GM21576 (cell line): ENCODE data around the gene CTAG1B.
"Not testable (repeated sequence)": the region's sequence is repeated elsewhere in the genome, so short reads cannot be mapped to it uniquely, and the experiment has no call there.

ENCODE experiments used
- ATAC-seq: cut with Tn5 transposase; IDR thresholded peaks from one replicate; pipeline ENCODE4 v1.9.1; 2021; ENCODE audit warnings: mild to moderate bottlenecking, moderate library complexity; ENCODE audit not compliant: unreplicated experiment

Gene CTAG1B

GRCh38 chrX:154628960-154629359 is 9.9 kb upstream of the CTAG1B start:
- ATAC-seq, result not testable (repeated sequence)

DNA sequence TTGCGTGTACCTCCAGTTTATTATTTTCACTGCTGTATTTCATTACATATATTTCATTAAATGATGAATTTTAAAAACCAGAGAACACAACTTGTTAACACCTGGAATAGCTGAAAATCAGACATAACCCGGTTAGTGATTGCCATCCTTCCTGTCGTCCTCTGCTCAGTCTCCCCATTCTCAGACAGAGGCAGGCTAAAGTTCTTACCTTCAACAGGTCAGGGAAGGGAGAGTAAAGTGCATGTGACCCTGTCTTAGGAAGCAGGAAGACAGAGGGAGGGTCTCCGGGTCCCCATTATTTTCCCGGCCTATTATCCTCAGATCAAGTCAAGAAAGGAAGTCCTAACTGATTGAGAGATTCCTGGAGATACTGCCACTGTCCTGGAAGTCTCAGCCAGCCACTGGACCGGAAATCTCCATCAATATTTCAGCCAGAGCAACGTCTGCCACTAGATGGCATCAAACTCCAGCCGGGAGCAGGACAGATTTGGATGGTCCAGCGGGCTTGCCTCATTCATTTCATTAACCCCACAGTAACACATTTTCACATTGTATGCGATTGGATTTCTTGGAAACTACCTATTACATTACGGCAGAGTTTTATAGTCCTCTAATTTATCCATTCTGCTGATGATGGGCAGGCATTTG is 1.8 kb upstream of the CTAG1B start:
- ATAC-seq, result not testable (repeated sequence)

- ATAC-seq, result not testable (repeated sequence)
These were observed 5.5 kb downstream of the CTAG1B start for GRCh38 chrX:154613586-154613985.

DNA sequence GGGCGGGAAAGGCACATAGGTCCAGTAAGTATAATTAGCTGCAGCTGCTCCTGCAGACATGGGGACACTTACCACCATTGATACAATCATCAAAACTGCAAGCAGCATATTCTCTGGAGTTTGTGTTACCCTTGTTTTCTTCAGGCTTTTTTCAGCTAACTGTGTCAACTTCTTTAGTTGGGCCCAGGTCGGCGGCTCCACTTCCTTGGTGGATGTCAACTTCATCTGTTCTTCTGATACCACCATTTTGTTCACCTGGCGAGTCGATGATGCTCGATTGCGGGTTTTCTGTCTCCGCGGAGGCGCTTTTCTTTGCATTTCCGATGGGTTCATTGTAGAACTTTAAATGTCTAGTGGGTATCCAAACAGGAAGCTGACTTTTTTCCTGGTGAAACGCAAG is 7.9 kb downstream of the CTAG1B start:
- not testable (repeated sequence) for ATAC-seq

- not testable (repeated sequence) for ATAC-seq
These were observed 10.3 kb downstream of the CTAG1B start for GRCh38 chrX:154608823-154609222.

DNA sequence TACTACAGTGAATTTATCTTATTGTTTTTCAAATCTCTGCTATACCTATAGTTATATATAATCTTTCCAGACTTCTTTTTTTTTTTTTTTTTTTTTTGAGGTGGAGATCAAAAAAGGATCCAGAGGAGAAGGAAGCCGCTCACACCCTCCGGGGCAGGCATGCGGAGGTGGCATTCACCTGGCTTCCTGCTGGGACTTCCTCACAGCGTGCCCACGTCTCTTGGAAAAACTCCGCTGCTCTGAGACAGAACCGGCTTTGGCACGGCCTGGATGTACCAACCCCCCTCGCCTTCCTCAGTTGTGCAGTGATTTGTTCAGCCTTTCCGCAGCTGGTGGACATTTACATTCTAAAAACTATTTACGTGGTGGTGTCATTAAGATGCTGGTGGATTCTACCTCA is 11.1 kb downstream of the CTAG1B start:
- ATAC-seq, result not testable (repeated sequence)

- no peak for ATAC-seq
These were observed 11.7 kb downstream of the CTAG1B start for GRCh38 chrX:154607370-154607769.

GRCh38 chrX:154605566-154605965 is 13.5 kb downstream of the CTAG1B start:
- ATAC-seq, result no peak

DNA sequence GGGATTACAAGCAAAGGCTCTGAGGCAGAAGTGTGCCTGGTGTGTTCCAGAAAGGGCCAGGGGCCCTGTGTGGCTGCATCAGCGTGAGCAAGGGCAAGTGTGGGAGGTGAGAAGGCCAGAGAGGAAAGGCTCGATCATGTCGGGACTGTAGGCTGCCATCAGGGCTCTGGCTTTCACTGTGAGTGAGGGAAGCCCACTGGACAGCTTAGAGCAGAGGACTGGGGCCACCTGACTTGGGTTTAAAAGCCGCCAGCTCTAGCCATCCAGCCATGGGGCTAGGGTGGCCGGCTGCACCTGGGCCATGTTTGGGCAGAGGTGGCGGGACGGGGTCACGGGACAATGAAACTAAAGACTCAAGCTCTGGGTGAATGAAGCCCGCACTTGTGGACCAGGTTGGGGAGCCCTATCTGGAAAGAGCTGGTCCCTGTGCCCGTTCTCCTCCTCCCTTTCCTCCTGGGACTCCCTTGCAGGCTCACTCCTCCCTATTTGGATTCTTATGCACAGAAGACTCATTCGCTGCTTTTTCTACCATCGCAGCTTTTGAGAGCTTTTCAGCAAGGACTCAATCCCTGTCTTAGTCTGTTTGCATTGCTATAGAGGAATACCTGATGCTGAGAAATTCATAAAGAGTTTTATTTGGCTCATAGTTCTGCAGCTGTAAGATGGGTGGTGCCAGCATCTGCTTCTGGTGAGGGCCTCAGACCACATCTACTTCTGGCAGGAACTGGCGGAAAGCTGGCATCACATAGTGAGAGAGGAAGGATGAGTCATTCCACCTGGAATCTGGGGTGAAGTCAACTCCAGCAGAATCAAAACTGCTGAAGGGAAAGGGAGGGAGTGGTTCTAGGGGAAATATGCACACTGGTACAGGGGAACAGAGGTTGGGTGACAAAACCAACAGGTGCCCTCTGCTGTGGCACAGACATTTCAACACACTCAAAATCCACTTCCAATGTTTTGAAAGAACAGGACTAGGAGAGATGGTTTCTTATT is 15.3 kb downstream of the CTAG1B start:
- ATAC-seq, result no peak

DNA sequence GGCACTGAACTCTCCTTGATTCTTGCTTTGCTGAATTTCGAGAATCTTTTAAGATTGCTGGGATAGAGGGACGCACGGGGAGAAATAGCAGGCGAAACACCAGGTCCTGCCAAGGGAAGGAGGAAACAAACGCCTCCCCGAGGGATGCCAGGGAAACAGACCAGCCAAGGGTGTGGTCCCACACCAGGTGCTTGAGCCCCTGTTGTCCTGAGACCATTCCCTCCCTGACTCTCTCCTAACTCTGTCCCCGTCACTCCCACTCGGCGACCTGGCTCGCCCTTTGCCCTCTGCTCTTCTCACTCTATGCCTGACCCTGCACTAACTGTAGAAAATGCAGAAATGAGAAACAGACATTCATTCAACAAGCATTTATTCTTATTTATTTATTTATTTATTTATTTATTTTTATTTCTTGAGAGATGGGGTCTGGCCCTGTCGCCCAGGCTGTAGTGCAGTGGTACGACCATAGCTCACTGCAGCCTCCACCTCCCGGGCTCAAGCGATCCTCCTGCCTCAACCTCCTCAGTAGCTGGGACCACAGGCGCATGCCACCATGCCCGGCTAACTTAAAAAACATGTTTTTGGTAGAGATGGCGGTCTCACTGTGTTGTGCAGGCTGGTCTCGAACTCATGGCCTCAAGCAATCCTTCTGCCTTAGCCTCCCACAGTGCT is 16.2 kb downstream of the CTAG1B start:
- ATAC-seq, result no peak

DNA sequence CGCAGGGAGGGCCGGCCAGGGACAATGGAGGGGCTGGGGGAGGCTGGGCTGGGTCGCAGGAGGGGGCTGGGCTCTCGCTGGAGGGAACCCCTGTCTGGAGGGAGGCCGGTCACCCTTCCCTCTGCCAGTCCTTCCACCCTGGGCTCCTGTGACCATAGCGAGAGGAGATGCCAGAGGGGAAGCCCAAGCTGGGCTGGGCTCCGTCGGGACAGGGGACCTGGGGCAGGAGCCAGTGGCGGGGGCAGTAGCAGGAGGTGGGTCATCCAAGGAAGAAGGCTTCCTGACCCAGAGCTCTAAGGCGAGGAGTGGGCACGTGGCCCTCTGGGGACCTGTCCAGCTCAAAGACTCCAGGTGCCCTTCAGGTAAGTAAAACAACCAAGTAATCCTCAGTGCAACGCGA is 16.9 kb downstream of the CTAG1B start:
- ATAC-seq, result no peak

DNA sequence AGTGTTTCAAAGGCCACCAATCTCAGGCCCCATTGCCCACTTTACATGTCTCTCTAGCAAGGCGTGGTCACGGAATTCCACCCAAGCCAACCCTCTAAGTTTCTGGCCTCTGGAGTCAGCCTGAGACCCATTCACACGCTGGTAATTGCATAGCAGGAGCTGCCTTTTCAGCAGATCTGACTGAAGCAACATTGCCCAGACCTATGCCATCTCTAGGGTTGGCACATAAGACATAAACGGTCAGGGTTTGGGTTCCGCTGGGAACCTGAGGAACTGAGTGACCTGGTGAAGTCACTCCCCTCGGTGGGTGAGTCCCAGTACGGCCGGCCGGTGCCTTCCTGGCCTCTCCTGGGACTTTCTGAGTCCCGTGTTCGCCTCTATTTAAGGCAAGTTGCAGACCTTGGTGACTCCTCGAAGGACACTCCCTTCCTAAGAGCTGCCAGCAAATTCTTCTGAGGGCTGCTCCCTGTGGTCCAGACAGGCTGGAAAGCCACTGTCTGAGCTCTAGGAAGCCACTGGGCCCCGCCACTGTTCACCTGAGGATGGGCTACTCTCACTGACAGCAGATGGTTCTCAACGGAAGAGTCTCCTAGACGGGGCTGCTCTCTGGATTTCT is 18.2 kb downstream of the CTAG1B start:
- no peak for ATAC-seq

- no peak for ATAC-seq
These were observed 19.6 kb downstream of the CTAG1B start for GRCh38 chrX:154599531-154599930.

- no peak for ATAC-seq
These were observed 20.4 kb downstream of the CTAG1B start for GRCh38 chrX:154598656-154599055.

GRCh38 chrX:154597221-154597620 is 21.9 kb downstream of the CTAG1B start:
- ATAC-seq, result no peak

DNA sequence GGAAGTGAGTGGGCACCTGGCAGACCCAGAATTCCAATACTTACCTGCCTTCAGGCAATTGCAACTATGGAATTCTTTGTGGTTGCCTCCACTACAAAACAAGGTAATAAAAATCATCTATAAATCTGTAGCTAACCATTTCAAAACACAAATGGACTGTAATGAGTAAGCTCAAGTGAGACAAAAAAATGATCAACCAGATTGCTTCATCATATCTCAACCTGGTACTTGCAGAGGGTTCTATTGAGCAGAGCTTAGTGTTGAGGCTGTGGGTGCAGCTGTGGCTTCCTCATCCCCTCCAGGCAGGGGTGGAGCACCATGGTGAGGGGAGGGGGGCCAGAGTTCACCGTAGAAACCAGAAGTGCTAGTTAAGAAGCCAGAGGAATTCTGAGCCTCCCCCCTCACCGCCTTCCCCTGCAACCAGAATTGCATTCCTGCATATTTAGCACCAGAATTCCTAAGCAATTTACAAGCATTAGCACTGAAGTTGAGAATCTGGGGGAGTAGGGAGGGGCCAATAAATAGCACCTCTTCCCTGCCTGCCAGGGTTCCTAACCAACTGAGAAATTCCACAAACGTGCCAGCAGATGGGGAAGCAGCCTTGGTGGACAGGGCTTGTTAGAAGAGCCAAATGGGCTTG is 22.7 kb downstream of the CTAG1B start:
- no peak for ATAC-seq

GRCh38 chrX:154595559-154596249 is 23.4 kb downstream of the CTAG1B start:
- no peak for ATAC-seq

DNA sequence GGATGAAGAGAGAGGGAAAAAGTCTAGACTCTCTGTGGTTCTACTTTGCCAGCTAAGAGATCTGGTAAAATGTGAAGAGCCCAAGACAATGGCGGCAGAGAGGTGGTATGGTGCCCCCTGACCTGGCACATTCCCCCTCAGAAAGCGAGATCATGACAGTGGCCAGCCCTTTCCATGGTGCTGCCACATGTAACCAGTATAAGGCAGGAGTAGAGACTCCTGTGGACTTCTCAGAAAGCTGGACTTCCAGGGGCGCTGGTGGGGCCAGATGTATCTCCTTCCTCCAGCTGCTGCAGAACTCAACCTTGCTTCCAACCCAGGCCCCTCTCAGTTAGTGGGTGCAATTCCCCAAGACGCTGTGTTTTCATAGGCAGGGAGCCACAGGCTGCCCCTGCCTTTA is 24.6 kb downstream of the CTAG1B start:
- ATAC-seq, result no peak

GRCh38 chrX:154593201-154593600 is 25.9 kb downstream of the CTAG1B start:
- ATAC-seq, result no peak

DNA sequence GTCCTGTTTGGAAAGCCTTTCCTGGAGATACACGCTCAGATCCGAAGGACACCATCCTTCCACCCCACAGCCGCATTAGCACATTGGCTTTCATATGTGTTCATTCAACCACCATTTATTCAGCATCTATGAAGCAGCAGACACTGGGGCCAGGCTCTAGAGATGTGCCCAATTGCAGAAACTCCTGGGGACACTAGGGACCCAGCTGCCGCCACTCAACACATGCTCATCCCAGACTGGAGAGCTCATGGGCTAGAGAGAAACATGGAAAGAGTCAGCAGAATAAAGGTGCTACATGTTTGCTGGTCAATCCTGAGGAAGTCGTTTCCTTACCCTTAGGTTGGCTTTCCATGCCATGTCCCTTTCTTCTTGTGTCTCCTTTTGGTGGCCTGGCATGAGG is 26.6 kb downstream of the CTAG1B start:
- ATAC-seq, result no peak
